Neural cell (in vitro differentiated cells): ENCODE results near the gene HTR7. TPM values are rescaled to one million over a fixed set of nuclear protein-coding genes. Genes with fewer than 3 reads are reported as not detected.

Experiments
- H2AFZ ChIP-seq: fragments of 200-600, 300-800 bp; sonication (generic), shearing (Covaris generic); 2 replicates; pipeline ENCODE4 v1.6.0; 2014; ENCODE audit warnings: low read depth, mild to moderate bottlenecking, antibody characterized with exemption, low read length, moderate library complexity
- H3F3A ChIP-seq: fragments of 200-600 bp; shearing (Covaris generic); 2 replicates; pipeline ENCODE4 v1.6.1; 2016; ENCODE audit warnings: mild to moderate bottlenecking, moderate library complexity, mixed read lengths, antibody characterized with exemption, low read length; ENCODE audit not compliant: insufficient read depth, poor library complexity, severe bottlenecking
- H3K27ac ChIP-seq: fragments of 200-600, 300-800 bp; sonication (generic), shearing (Covaris generic); 2 replicates; pipeline ENCODE4 v1.5.1; 2014; ENCODE audit warnings: mild to moderate bottlenecking, low read length, moderate library complexity
- H3K27me3 ChIP-seq: fragments of 300-800, 200-600 bp; sonication (generic), shearing (Covaris generic); 2 replicates; pipeline ENCODE4 v1.6.0; 2014; ENCODE audit warnings: mild to moderate bottlenecking, low read depth, low read length, moderate library complexity; ENCODE audit not compliant: insufficient read depth
- H3K36me3 ChIP-seq: fragments of 300-800, 200-600 bp; sonication (generic), shearing (Covaris generic); 2 replicates; pipeline ENCODE4 v1.5.1; 2014; ENCODE audit warnings: mild to moderate bottlenecking, antibody characterized with exemption, low read length, moderate library complexity; ENCODE audit not compliant: insufficient read depth
- H3K4me2 ChIP-seq: fragments of 300-800, 200-600 bp; sonication (generic), shearing (Covaris generic); 2 replicates; pipeline ENCODE4 v1.6.0; 2014; ENCODE audit warnings: mild to moderate bottlenecking, low read length
- H3K4me3 ChIP-seq: fragments of 300-800, 200-600 bp; sonication (generic), shearing (Covaris generic); 2 replicates; pipeline ENCODE4 v1.5.1; 2014; ENCODE audit warnings: mild to moderate bottlenecking, low read length, moderate library complexity
- H3K79me2 ChIP-seq: fragments of 200-600 bp; shearing (Covaris generic); replicated peaks from 2 replicates; pipeline ENCODE4 v1.6.0; 2014; ENCODE audit warnings: mild to moderate bottlenecking, low read length, moderate library complexity; ENCODE audit not compliant: insufficient read depth
- H3K9ac ChIP-seq: fragments of 300-800, 200-600 bp; sonication (generic), shearing (Covaris generic); 2 replicates; pipeline ENCODE4 v1.6.1; 2016; ENCODE audit warnings: mild to moderate bottlenecking, low read length, mixed read lengths
- H3K9me2 ChIP-seq: fragments of 200-600 bp; shearing (Covaris generic); 2 replicates; pipeline ENCODE4 v1.6.1; 2016; ENCODE audit warnings: mild to moderate bottlenecking, low read length, mixed read lengths; ENCODE audit not compliant: insufficient read depth
- H3K9me3 ChIP-seq: fragments of 200-600, 300-800 bp; sonication (generic), shearing (Covaris generic); 2 replicates; pipeline ENCODE4 v1.6.1; 2016; ENCODE audit warnings: mild to moderate bottlenecking, mixed run types, low read length, moderate library complexity, mixed read lengths
- H4K20me1 ChIP-seq: fragments of 200-600 bp; shearing (Covaris generic); 2 replicates; pipeline ENCODE4 v1.6.1; 2016; ENCODE audit warnings: mild to moderate bottlenecking, mixed run types; ENCODE audit not compliant: insufficient read depth
- EP300 ChIP-seq: fragments of 450-650 bp; conservative IDR thresholded peaks from 2 replicates; pipeline ENCODE4 v1.6.1; 2014; ENCODE audit warnings: antibody characterized with exemption, mild to moderate bottlenecking, moderate library complexity; ENCODE audit not compliant: poor library complexity, severe bottlenecking
- EZH2 ChIP-seq: fragments of 200-600, 300-800 bp; shearing (Covaris generic), sonication (generic); IDR thresholded peaks from 2 replicates; pipeline ENCODE4 v1.6.1; 2014; ENCODE audit warnings: antibody characterized with exemption, low read length, borderline replicate concordance, mild to moderate bottlenecking; ENCODE audit not compliant: insufficient read depth, poor library complexity, severe bottlenecking
- MXI1 ChIP-seq: fragments of 450-650 bp; conservative IDR thresholded peaks from 2 replicates; pipeline ENCODE4 v1.6.1; 2014; ENCODE audit warnings: antibody characterized with exemption, mild to moderate bottlenecking; ENCODE audit not compliant: poor library complexity, severe bottlenecking
- POLR2AphosphoS5 ChIP-seq: IDR thresholded peaks from 2 replicates; pipeline ENCODE4 v1.6.1; 2012
- RAD21 ChIP-seq: fragments of 450-650 bp; conservative IDR thresholded peaks from 2 replicates; pipeline ENCODE4 v1.6.1; 2014; ENCODE audit warnings: antibody characterized with exemption, mild to moderate bottlenecking, moderate library complexity
- REST ChIP-seq: IDR thresholded peaks from 2 replicates; pipeline ENCODE4 v1.6.1; 2012; ENCODE audit warnings: borderline replicate concordance
- SMC3 ChIP-seq: fragments of 450-650 bp; conservative IDR thresholded peaks from 2 replicates; pipeline ENCODE4 v1.6.1; 2014; ENCODE audit warnings: antibody characterized with exemption, mild to moderate bottlenecking, moderate library complexity; ENCODE audit not compliant: poor library complexity
- TAF1 ChIP-seq: IDR thresholded peaks from 2 replicates; pipeline ENCODE4 v1.6.1; 2012; ENCODE audit warnings: low read depth
- polyA plus RNA-seq: library from polyadenylated mRNA; depleted of rRNA; stranded (reverse); fragments of >200 nt; gene quantifications from 2 replicates; pipeline ENCODE4 v1.2.3, GENCODE V29; 2014
- TF ChIP-seq, protein P1 (sequence below): fragments of 450-650 bp; IDR thresholded peaks from 2 replicates; pipeline ENCODE4 v1.5.1; 2014; ENCODE audit warnings: antibody characterized with exemption, mild to moderate bottlenecking, moderate library complexity; ENCODE audit not compliant: poor library complexity, severe bottlenecking

Gene HTR7
- polyA plus RNA-seq, 1 donor from 2014 or later: 0.95 TPM

GRCh38 chr10:90806677-90807076, 51.2 kb downstream of the HTR7 start:
- Histone ChIP-seq H3K27me3 (no peaks in the 10 kb centered on the region), H3K36me3 (no peaks in the 10 kb centered on the region), H4K20me1 (no peaks in the 10 kb centered on the region), H3K9me2 (no peaks in the 10 kb centered on the region), H3F3A (no peaks in the 10 kb centered on the region), H3K9ac (no peak overlapping the region), H3K27ac (no peak overlapping the region), H3K9me3 (no peaks in the 10 kb centered on the region), H3K4me2 (no peak overlapping the region), H2AFZ (no peak overlapping the region), H3K4me3 (no peak overlapping the region), H3K79me2 (no peaks in the 10 kb centered on the region)
- TF ChIP-seq REST: no peak
- TF ChIP-seq RAD21: no peak
- TF ChIP-seq, protein P1, sequence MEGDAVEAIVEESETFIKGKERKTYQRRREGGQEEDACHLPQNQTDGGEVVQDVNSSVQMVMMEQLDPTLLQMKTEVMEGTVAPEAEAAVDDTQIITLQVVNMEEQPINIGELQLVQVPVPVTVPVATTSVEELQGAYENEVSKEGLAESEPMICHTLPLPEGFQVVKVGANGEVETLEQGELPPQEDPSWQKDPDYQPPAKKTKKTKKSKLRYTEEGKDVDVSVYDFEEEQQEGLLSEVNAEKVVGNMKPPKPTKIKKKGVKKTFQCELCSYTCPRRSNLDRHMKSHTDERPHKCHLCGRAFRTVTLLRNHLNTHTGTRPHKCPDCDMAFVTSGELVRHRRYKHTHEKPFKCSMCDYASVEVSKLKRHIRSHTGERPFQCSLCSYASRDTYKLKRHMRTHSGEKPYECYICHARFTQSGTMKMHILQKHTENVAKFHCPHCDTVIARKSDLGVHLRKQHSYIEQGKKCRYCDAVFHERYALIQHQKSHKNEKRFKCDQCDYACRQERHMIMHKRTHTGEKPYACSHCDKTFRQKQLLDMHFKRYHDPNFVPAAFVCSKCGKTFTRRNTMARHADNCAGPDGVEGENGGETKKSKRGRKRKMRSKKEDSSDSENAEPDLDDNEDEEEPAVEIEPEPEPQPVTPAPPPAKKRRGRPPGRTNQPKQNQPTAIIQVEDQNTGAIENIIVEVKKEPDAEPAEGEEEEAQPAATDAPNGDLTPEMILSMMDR: no peak
- TF ChIP-seq EP300: no peak
- no peak for TF ChIP-seq MXI1
- TF ChIP-seq EZH2: no peak
- TF ChIP-seq TAF1: no peak
- TF ChIP-seq POLR2AphosphoS5: no peak
- TF ChIP-seq SMC3: no peak

- H3K4me3 ChIP-seq: no peak overlapping the region
- TF ChIP-seq EP300 (no peak), SMC3 (no peak), RAD21 (no peak), EZH2 (no peak), TAF1 (no peak), MXI1 (no peak), REST (no peak), POLR2AphosphoS5 (no peak)
- TF ChIP-seq, protein P1: no peak
- no peaks in the 10 kb centered on the region for H3K79me2 ChIP-seq
- no peak overlapping the region for H2AFZ ChIP-seq
- H3K4me2 ChIP-seq: no peak overlapping the region
- H4K20me1 ChIP-seq: no peaks in the 10 kb centered on the region
- no peak overlapping the region for H3K9ac ChIP-seq
- no peaks in the 10 kb centered on the region for H3F3A ChIP-seq
- no peak overlapping the region for H3K27ac ChIP-seq
- no peaks in the 10 kb centered on the region for H3K9me2 ChIP-seq
- no peaks in the 10 kb centered on the region for H3K27me3 ChIP-seq
- no peaks in the 10 kb centered on the region for H3K9me3 ChIP-seq
- no peaks in the 10 kb centered on the region for H3K36me3 ChIP-seq
Observed at GRCh38 chr10:90805206-90805605, 52.6 kb downstream of the HTR7 start.
